UCSD-AML1 (cell line): ENCODE results near the gene GLRA3.
"Not testable (repeated sequence)": the region's sequence is repeated elsewhere in the genome, so short reads cannot be mapped to it uniquely, and the experiment has no call there.

ENCODE experiments used
- DNase-seq: peaks from one replicate; lab custom pipeline; 2025; ENCODE audit not compliant: unreplicated experiment; lab: John Stamatoyannopoulos, UW

GLRA3 gene

DNA sequence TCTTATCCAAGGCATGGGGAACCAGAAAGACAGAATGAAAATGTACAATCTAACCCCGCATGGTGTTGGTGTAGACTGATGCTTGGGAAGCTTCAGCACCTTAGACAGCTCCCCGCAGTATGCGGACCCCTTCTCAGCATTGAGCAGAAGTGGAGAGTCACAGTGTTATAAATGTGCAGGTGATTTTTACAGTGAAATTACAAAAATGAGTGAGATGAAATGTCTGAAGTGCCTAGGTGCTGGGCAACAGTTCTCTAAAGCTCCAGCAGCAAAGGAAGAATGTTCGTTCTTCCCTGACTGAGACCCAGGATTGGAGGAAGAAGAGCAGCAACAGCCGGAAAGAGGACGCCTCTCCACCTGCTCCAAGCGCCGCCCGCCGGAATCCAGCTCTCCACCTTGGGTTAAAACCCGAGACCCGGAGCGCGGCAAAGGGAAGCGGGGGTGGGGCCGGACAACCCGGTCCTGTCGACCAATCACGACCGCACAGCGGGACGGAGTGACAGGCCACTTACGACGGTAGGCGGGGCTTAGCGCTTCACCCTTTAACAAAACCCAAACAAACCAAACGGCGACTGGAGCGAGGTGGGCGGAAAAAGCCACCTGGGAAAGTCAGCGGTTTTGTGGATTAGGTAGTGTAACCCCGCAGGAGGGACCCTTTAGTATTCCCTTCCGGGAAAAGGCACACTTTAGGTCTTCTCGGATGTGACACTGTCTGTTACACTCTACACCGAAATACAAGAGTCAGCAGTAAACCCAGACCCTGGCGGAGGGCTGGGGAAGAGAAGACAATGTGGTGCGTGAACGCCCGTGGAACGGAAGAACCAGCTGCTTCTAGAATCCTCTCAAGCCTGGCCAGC, at the start of gene GLRA3:
Gene GLRA3 (minus strand): TSS at position 403 of the 857 bp plus-strand sequence. CDS start 436 bp downstream, outside the sequence.
- peak; percentile 16 for DNase-seq

- DNase-seq, result no peak
Observed at GRCh38 chr4:174874898-174875297, 45.9 kb upstream of the GLRA3 start.

DNA sequence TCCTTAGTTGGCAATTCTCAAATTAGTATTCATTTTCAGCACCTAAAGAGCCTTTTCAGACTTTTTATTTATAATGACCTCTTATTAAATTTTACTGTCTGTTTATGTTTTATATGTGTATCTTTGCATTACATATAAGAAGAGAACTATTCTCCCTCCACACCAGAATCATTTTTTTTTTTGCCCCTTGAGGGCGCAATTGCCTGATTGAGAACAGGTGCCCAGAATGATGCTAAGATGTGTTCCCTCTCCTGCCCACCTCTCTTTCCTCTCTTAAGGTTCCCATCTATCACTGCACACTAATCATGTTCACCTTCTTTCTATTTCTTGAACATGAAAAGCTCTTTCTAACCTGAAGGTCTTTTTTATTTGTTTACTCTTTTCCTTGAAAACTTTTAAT, 44.9 kb upstream of the GLRA3 start:
- DNase-seq, result no peak

- not testable (repeated sequence) for DNase-seq
Observed at GRCh38 chr4:174873146-174873545, 44.1 kb upstream of the GLRA3 start.

DNA sequence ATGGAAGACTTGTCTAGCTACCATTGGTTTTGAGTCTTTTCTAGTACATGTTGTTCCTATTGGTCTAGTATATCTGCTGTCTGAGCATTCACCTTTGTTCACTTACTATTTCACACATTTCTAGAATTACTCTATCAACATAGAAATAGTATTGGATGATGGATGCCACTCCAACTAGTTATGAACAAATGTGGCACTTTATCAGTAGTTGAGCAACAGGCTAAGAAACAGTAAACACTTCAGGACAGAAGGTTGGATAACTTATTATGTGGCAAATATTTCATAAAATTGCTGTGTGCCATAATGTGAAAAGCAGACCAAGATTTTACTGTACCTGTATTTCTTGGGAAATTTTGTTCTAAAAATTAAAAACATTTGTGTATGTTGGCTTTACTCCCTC, 42.4 kb upstream of the GLRA3 start:
- DNase-seq, result no peak

- DNase-seq, result no peak
Observed at GRCh38 chr4:174870311-174870710, 41.3 kb upstream of the GLRA3 start.

DNA sequence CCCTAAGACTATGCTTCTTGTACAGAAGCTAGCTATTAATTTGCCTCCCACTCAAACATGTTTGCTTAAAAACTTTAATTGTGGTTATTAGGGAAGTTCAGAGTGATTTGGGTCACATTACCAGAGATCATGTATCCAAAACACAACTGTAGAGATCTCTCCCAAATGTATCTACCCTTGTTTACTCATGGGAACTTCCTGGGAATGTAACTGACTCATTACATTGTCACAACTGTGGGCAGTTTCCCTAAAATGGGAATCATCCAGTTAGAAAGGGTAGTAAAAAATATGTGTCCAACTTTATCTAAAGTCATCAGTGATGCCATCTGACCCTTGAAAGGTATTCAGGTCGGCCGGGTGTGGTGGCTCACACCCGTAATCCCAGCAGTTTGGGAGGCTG, 40.3 kb upstream of the GLRA3 start:
- no peak for DNase-seq

DNA sequence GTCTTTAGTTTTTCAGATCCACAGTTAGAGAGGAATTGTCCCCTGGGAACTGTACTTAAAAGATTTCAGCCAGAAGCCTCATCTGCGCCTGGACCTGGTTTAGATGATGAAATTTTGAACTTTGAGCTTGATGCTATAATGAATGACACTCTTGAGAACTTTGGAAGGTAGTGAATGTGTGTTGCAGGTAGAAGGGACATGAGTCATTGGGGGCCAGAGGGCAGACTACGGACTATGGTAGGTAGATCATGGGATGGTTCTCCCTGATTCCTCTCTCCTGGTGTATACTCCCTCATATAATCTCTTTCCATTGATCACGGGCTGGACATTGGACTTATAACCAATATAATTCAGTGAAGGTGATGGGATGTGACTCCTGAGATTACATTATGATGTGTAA, 38.9 kb upstream of the GLRA3 start:
- DNase-seq, result no peak

- no peak for DNase-seq
Observed at GRCh38 chr4:174865418-174865985, 36.5 kb upstream of the GLRA3 start.

- no peak for DNase-seq
Observed at GRCh38 chr4:174864031-174864430, 35.0 kb upstream of the GLRA3 start.

- DNase-seq, result no peak
Observed at GRCh38 chr4:174860588-174860987, 31.5 kb upstream of the GLRA3 start.

DNA sequence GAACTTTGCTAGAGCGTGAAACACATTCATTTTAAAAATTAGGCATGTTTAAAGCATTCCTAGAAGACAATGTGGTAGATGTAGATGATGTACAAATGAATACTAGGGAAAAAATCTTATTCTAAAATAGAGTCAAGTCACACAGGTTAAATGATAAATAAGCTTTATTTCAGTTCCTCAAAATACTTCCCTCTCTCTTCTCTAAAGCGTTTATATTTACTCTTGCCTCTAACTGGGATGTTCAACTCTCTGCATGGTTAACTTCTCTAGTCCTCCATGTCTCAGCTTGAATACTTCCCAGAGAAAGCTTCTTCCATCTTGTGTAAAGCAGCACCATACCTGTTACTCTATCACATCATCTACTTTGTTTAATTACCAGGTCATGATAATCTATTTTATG, 30.9 kb upstream of the GLRA3 start:
- no peak for DNase-seq

DNA sequence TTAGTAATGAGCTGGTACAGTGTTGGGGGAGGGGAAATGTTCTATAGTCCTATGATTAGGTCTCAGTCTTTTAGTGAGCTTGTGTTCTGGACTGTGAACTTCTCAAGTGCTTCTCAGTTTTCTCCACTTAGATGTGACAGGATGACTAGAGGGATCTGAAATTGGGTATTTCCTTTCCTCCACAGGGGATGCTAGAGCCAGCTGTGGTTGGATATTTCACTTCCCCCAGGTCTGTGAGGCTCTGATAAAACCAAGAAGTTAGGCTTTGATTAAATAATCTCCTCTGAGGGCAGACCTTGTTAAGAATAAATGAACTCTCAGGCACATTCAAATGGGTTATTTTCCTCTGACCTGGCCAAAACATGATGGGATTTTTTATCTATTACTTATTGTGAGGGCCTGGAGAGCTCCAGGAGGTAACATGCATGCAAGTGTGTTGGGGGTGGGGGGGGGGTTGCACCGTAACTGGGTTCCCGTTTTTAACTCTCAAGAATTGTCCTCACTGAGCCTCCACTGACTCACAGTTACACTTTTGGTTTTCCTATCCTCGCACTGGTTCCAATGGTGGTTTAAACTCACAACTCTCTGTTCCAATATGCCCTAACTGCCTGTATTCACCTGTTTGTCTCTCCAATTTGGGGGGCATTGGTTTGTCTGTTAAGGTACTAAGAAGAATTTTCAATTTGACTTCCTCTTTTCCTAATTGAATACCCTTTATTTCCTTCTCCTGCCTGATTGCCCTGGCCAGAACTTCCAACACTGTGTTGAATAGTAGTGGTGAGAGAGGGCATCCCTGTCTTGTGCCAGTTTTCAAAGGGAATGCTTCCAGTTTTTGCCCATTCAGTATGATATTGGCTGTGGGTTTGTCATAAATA, 28.1 kb upstream of the GLRA3 start:
- DNase-seq, result no peak

GRCh38 chr4:174855050-174855449, 26.0 kb upstream of the GLRA3 start:
- DNase-seq, result no peak

DNA sequence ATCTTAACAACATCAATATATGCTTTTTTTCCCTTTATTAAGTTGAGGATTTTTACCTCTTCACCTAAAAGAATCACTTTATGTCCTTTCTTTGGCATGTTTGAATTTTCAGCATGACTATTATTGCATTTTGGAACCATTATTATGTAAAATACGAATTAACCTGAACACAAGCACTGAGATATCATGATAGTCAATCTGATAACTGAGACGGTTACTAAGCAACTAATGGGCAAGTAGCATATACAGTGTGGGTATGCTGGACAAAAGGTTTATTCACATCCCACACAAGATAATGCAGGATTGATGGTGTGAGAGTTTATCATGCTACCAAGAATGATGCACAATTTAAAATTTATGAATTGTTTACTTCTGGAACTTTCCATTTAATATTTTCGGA, 24.6 kb upstream of the GLRA3 start:
- no peak for DNase-seq

DNA sequence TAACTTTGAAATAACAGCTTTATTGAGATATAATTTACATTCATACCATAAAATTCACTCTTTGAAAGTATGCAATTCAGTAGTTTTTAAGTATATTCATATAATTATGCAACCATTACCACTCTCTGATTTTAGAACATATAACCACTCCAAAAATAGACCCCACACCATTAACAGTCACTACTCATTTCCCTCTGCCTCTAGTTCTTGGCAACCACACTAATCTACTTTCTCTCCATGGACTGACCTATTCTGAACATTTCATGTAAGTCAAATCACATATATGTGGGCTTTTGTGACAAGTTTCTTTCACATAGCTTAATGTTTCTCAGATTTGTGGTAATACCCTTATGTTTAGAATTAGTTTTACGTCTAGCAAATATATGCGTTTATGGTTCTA, 19.5 kb upstream of the GLRA3 start:
- DNase-seq, result no peak

DNA sequence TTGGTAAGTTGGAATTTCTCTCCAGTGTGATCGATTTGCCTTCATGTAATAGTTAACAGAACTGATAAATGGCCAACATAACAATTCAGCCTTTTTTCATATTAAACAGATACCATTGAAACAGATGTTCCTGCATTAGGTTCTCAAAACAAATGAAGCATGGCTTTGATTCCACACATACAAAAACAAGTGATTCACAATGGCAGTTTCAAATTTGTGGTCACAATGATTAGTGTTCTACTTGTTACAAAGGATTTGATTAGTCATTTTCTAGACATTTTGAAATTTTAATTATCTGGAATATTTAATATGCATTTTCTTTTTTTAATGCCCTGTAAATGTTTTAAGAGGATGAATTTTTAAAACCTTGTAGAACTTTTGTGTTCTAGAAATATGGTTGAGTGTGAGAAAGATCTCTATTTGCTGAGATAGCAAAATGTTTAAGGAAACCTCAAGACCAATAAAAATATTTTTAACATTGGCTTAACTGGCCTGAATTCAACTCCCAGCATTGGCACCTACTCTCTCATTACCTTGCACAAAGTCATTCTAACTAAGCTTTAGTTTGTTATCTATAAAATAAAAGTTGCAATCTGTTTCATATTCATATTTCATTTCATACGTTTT, 18.9 kb upstream of the GLRA3 start:
- DNase-seq, result no peak

DNA sequence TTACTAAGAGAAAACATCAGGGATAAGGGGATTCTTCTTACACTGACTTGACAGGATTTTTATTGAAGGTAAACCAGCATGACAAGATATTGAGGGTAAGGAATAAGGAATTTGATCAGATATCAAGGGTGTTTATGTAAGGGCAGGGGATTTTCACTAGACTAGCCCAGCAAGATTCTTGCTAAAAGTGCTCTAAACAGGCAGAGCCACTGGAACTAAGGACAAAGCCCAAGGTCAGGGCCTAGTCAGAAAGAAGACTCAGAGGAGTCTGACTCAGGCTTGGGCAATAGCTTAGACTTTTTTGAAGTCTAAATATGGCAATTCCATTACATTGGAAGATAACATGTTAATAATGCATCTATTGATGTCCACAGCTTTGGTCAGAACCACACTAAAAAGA, 6.5 kb upstream of the GLRA3 start:
- DNase-seq, result no peak

DNA sequence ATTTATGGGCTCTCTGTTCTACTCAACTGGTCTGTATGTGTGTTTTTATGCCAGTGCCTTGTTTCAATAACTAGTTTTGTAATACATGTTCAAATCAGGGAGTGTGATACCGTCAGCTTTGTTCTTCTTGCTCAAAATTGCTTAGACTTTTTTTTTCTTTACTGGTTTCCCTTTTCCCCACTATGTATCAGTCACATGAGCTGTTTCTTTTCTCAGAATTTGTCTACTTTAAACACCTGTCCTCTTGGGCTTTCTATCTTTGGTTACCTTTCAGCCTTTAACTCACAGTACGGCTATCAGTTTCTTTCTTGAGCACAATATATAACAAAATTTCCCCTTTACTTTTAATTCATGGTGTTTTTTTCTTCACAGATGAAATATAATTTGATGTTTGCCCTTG, 5.4 kb upstream of the GLRA3 start:
- no peak for DNase-seq

- no peak for DNase-seq
Observed at GRCh38 chr4:174826660-174827059, 2.4 kb downstream of the GLRA3 start.

DNA sequence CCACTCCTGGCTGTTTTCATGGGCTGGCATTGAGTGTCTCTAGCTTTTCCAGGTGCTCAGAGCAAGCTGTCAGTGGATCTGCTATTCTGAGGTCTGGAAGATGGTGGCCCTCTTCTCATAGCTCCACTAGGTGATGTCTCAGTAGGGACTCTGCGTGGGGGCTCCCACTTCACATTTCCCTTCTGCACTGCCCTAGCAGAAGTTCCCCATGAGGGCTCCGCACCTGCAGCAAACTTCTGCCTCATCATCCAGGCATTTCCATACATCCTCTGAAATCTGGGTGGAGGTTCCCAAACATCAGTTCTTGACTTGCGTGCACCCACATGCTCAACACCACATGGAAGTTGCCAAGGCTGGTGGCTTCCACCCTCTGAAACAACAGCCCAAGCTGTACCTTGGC, 13.8 kb downstream of the GLRA3 start:
- DNase-seq, result no peak
